Neural cell (in vitro differentiated cells): Measurements from ENCODE around the gene ARMC9. TPM values are rescaled to one million over a fixed set of nuclear protein-coding genes. Genes with fewer than 3 reads are reported as not detected.

Experiments used
- H2AFZ ChIP-seq: fragments of 200-600, 300-800 bp; sonication (generic), shearing (Covaris generic); 2 replicates; pipeline ENCODE4 v1.6.0; 2014; ENCODE audit warnings: low read depth, mild to moderate bottlenecking, antibody characterized with exemption, low read length, moderate library complexity
- H3F3A ChIP-seq: fragments of 200-600 bp; shearing (Covaris generic); 2 replicates; pipeline ENCODE4 v1.6.1; 2016; ENCODE audit warnings: mild to moderate bottlenecking, moderate library complexity, mixed read lengths, antibody characterized with exemption, low read length; ENCODE audit not compliant: insufficient read depth, poor library complexity, severe bottlenecking
- H3K27ac ChIP-seq: fragments of 200-600, 300-800 bp; sonication (generic), shearing (Covaris generic); 2 replicates; pipeline ENCODE4 v1.5.1; 2014; ENCODE audit warnings: mild to moderate bottlenecking, low read length, moderate library complexity
- H3K27me3 ChIP-seq: fragments of 300-800, 200-600 bp; sonication (generic), shearing (Covaris generic); 2 replicates; pipeline ENCODE4 v1.6.0; 2014; ENCODE audit warnings: mild to moderate bottlenecking, low read depth, low read length, moderate library complexity; ENCODE audit not compliant: insufficient read depth
- H3K36me3 ChIP-seq: fragments of 300-800, 200-600 bp; sonication (generic), shearing (Covaris generic); 2 replicates; pipeline ENCODE4 v1.5.1; 2014; ENCODE audit warnings: mild to moderate bottlenecking, antibody characterized with exemption, low read length, moderate library complexity; ENCODE audit not compliant: insufficient read depth
- H3K4me2 ChIP-seq: fragments of 300-800, 200-600 bp; sonication (generic), shearing (Covaris generic); 2 replicates; pipeline ENCODE4 v1.6.0; 2014; ENCODE audit warnings: mild to moderate bottlenecking, low read length
- H3K4me3 ChIP-seq: fragments of 300-800, 200-600 bp; sonication (generic), shearing (Covaris generic); 2 replicates; pipeline ENCODE4 v1.5.1; 2014; ENCODE audit warnings: mild to moderate bottlenecking, low read length, moderate library complexity
- H3K79me2 ChIP-seq: fragments of 200-600 bp; shearing (Covaris generic); replicated peaks from 2 replicates; pipeline ENCODE4 v1.6.0; 2014; ENCODE audit warnings: mild to moderate bottlenecking, low read length, moderate library complexity; ENCODE audit not compliant: insufficient read depth
- H3K9ac ChIP-seq: fragments of 300-800, 200-600 bp; sonication (generic), shearing (Covaris generic); 2 replicates; pipeline ENCODE4 v1.6.1; 2016; ENCODE audit warnings: mild to moderate bottlenecking, low read length, mixed read lengths
- H3K9me2 ChIP-seq: fragments of 200-600 bp; shearing (Covaris generic); 2 replicates; pipeline ENCODE4 v1.6.1; 2016; ENCODE audit warnings: mild to moderate bottlenecking, low read length, mixed read lengths; ENCODE audit not compliant: insufficient read depth
- H3K9me3 ChIP-seq: fragments of 200-600, 300-800 bp; sonication (generic), shearing (Covaris generic); 2 replicates; pipeline ENCODE4 v1.6.1; 2016; ENCODE audit warnings: mild to moderate bottlenecking, mixed run types, low read length, moderate library complexity, mixed read lengths
- H4K20me1 ChIP-seq: fragments of 200-600 bp; shearing (Covaris generic); 2 replicates; pipeline ENCODE4 v1.6.1; 2016; ENCODE audit warnings: mild to moderate bottlenecking, mixed run types; ENCODE audit not compliant: insufficient read depth
- CTCF ChIP-seq: fragments of 450-650 bp; IDR thresholded peaks from 2 replicates; pipeline ENCODE4 v1.5.1; 2014; ENCODE audit warnings: antibody characterized with exemption, mild to moderate bottlenecking, moderate library complexity; ENCODE audit not compliant: poor library complexity, severe bottlenecking
- EP300 ChIP-seq: fragments of 450-650 bp; conservative IDR thresholded peaks from 2 replicates; pipeline ENCODE4 v1.6.1; 2014; ENCODE audit warnings: antibody characterized with exemption, mild to moderate bottlenecking, moderate library complexity; ENCODE audit not compliant: poor library complexity, severe bottlenecking
- EZH2 ChIP-seq: fragments of 200-600, 300-800 bp; shearing (Covaris generic), sonication (generic); IDR thresholded peaks from 2 replicates; pipeline ENCODE4 v1.6.1; 2014; ENCODE audit warnings: antibody characterized with exemption, low read length, borderline replicate concordance, mild to moderate bottlenecking; ENCODE audit not compliant: insufficient read depth, poor library complexity, severe bottlenecking
- MXI1 ChIP-seq: fragments of 450-650 bp; conservative IDR thresholded peaks from 2 replicates; pipeline ENCODE4 v1.6.1; 2014; ENCODE audit warnings: antibody characterized with exemption, mild to moderate bottlenecking; ENCODE audit not compliant: poor library complexity, severe bottlenecking
- POLR2AphosphoS5 ChIP-seq: IDR thresholded peaks from 2 replicates; pipeline ENCODE4 v1.6.1; 2012
- RAD21 ChIP-seq: fragments of 450-650 bp; conservative IDR thresholded peaks from 2 replicates; pipeline ENCODE4 v1.6.1; 2014; ENCODE audit warnings: antibody characterized with exemption, mild to moderate bottlenecking, moderate library complexity
- SMC3 ChIP-seq: fragments of 450-650 bp; conservative IDR thresholded peaks from 2 replicates; pipeline ENCODE4 v1.6.1; 2014; ENCODE audit warnings: antibody characterized with exemption, mild to moderate bottlenecking, moderate library complexity; ENCODE audit not compliant: poor library complexity
- TAF1 ChIP-seq: IDR thresholded peaks from 2 replicates; pipeline ENCODE4 v1.6.1; 2012; ENCODE audit warnings: low read depth
- polyA plus RNA-seq: library from polyadenylated mRNA; depleted of rRNA; stranded (reverse); fragments of >200 nt; gene quantifications from 2 replicates; pipeline ENCODE4 v1.2.3, GENCODE V29; 2014
- TF ChIP-seq, protein P1 (sequence below): IDR thresholded peaks from 2 replicates; pipeline ENCODE4 v1.6.1; 2012; ENCODE audit warnings: borderline replicate concordance

ARMC9 gene
- polyA plus RNA-seq, 1 donor from 2014 or later = 13.9 TPM

DNA sequence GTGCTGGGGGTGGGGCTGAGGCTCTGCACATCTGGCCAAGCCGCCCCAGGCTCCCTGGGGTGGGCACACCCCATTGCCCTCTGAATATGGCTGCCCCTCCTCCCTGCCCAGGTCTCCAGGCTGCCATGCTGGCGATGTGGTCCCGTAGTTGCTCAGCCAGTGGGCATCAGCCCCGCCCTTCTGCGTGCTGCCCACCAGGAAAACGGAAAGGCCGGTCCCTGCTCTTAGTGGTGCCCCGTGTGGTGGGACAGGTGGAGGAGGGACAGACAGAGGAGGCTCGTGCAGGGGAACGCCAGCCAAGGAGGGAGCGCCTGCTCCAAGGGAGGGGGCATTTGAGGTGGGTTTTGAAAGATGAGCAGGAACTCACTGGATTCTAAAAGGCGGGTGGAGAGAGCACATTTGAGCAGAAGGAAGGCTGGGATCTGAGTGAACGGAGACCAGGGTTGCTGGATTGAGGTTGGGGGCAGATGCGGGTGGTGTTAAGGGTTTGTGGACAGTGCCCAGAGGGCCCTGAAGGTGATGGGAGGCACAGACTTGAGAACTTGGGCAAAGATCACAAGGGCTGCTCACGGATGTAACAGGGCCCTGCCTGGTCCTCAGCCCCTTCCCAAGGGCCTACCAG, 190.4 kb downstream of the ARMC9 start:
- Histone ChIP-seq H3K4me2 (no peak overlapping the region), H3K36me3 (no peaks in the 10 kb centered on the region), H3K9ac (no peak overlapping the region), H3K27me3 (no peaks in the 10 kb centered on the region), H3K27ac (no peak overlapping the region), H3K9me2 (no peaks in the 10 kb centered on the region), H3K4me3 (no peak overlapping the region), H3K9me3 (no peaks in the 10 kb centered on the region), H3F3A (no peaks in the 10 kb centered on the region), H4K20me1 (no peaks in the 10 kb centered on the region), H3K79me2 (no peaks in the 10 kb centered on the region), H2AFZ (no peak overlapping the region)
- TF ChIP-seq CTCF (no peak), RAD21 (no peak), POLR2AphosphoS5 (no peak), MXI1 (no peak), SMC3 (no peak), TAF1 (no peak), EZH2 (no peak), EP300 (no peak)
- TF ChIP-seq, protein P1, sequence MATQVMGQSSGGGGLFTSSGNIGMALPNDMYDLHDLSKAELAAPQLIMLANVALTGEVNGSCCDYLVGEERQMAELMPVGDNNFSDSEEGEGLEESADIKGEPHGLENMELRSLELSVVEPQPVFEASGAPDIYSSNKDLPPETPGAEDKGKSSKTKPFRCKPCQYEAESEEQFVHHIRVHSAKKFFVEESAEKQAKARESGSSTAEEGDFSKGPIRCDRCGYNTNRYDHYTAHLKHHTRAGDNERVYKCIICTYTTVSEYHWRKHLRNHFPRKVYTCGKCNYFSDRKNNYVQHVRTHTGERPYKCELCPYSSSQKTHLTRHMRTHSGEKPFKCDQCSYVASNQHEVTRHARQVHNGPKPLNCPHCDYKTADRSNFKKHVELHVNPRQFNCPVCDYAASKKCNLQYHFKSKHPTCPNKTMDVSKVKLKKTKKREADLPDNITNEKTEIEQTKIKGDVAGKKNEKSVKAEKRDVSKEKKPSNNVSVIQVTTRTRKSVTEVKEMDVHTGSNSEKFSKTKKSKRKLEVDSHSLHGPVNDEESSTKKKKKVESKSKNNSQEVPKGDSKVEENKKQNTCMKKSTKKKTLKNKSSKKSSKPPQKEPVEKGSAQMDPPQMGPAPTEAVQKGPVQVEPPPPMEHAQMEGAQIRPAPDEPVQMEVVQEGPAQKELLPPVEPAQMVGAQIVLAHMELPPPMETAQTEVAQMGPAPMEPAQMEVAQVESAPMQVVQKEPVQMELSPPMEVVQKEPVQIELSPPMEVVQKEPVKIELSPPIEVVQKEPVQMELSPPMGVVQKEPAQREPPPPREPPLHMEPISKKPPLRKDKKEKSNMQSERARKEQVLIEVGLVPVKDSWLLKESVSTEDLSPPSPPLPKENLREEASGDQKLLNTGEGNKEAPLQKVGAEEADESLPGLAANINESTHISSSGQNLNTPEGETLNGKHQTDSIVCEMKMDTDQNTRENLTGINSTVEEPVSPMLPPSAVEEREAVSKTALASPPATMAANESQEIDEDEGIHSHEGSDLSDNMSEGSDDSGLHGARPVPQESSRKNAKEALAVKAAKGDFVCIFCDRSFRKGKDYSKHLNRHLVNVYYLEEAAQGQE = no peak

GRCh38 chr2:231390667-231391066, 192.2 kb downstream of the ARMC9 start:
- no peak overlapping the region for H2AFZ ChIP-seq

More at GRCh38 chr2:231390667-231391066, 192.2 kb downstream of the ARMC9 start:
- no peaks in the 10 kb centered on the region for H3K79me2 ChIP-seq
- H3K36me3 ChIP-seq = no peaks in the 10 kb centered on the region
- no peak overlapping the region for H3K9ac ChIP-seq
- H3K4me3 ChIP-seq = no peak overlapping the region
- no peaks in the 10 kb centered on the region for H3K9me3 ChIP-seq
- peaks cover 14% of the 10 kb centered on the region for H3K27me3 ChIP-seq
- H3K4me2 ChIP-seq = no peak overlapping the region
- no peak for TF ChIP-seq CTCF
- no peak for TF ChIP-seq TAF1
- no peak for TF ChIP-seq EP300
- TF ChIP-seq EZH2 = no peak
- H3K9me2 ChIP-seq = no peaks in the 10 kb centered on the region
- H3K27ac ChIP-seq = no peak overlapping the region
- H4K20me1 ChIP-seq = no peaks in the 10 kb centered on the region
- no peaks in the 10 kb centered on the region for H3F3A ChIP-seq
